Measurements from ENCODE around the gene PEX11A. TPM values are rescaled to one million over a fixed set of nuclear protein-coding genes. Genes with fewer than 3 reads are reported as not detected.
"Not testable (repeated sequence)": the region's sequence is repeated elsewhere in the genome, so short reads cannot be mapped to it uniquely, and the experiment has no call there.

PEX11A gene
- total RNA-seq, 1 donor: 4.0 TPM

DNA sequence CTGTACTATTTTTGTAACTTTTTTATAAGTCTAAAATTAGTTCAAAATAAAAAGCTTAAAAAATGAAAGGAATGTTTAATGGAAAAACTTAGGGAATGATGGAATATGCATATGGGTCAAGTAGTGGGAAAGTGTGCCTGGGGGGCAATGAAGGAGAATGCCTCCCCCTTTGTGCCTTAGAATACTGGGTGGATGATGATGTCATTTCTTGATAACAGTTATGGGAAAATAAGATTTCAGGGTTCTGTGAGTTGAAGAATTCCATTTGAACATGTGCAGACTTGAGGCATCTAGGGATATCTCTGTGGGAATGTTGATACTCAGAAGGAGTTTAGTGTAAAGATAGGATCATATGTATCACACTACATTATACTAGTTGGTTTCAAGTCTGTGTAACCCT, 13.9 kb upstream of the PEX11A start:
- no peak for DNase-seq (ENCODE audit: insufficient read length, low spot score, missing footprints)
- TF ChIP-seq, protein P1, sequence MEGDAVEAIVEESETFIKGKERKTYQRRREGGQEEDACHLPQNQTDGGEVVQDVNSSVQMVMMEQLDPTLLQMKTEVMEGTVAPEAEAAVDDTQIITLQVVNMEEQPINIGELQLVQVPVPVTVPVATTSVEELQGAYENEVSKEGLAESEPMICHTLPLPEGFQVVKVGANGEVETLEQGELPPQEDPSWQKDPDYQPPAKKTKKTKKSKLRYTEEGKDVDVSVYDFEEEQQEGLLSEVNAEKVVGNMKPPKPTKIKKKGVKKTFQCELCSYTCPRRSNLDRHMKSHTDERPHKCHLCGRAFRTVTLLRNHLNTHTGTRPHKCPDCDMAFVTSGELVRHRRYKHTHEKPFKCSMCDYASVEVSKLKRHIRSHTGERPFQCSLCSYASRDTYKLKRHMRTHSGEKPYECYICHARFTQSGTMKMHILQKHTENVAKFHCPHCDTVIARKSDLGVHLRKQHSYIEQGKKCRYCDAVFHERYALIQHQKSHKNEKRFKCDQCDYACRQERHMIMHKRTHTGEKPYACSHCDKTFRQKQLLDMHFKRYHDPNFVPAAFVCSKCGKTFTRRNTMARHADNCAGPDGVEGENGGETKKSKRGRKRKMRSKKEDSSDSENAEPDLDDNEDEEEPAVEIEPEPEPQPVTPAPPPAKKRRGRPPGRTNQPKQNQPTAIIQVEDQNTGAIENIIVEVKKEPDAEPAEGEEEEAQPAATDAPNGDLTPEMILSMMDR (IDR thresholded peaks at IDR 0.05; ENCODE audit: extremely low read depth, low read depth, low read length): no peak
- peaks cover 14% of the 10 kb centered on the region for H3K27me3 ChIP-seq (ENCODE audit: insufficient read depth, low read length)
- no peaks in the 10 kb centered on the region for H3K9me3 ChIP-seq (ENCODE audit: low read depth, low read length)
- no peaks in the 10 kb centered on the region for H3K36me3 ChIP-seq (ENCODE audit: insufficient read depth, low read length)
- H3K27ac ChIP-seq (ENCODE audit: low read depth, low read length): no peak overlapping the region
- no peaks in the 10 kb centered on the region for H4K20me1 ChIP-seq (ENCODE audit: insufficient read depth, low read length)
- H3K4me2 ChIP-seq (ENCODE audit: insufficient read depth, low read length): no peak overlapping the region
- no peak overlapping the region for H3K4me3 ChIP-seq (ENCODE audit: insufficient read depth, low read length)
- no peak overlapping the region for H2AFZ ChIP-seq (ENCODE audit: low read length)
- H3K79me2 ChIP-seq (ENCODE audit: insufficient read depth, low read length): no peaks in the 10 kb centered on the region
- peaks cover 6% of the 10 kb centered on the region for H3K4me1 ChIP-seq (ENCODE audit: insufficient read depth, low read length)

DNA sequence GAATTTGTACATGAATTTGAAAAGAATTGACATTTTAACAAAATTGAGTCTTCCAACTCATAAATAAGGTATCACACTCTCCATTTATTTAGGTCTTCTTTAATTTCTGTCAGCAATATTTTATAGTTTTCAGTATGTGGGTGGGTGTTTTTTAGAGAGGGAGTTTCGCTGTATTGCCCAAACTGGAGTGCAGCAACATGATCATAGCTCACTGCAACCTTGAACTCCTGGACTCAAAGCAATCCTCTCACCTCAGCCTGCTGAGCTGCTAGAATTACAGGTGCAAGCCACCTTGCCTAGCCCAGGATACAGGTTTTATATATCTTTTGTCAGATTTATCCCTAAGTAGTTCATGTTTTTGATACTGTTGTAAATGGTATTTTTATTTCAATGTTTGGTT, 4.6 kb upstream of the PEX11A start:
- H3K9me3 ChIP-seq (ENCODE audit: low read depth, low read length): no peaks in the 10 kb centered on the region

DNA sequence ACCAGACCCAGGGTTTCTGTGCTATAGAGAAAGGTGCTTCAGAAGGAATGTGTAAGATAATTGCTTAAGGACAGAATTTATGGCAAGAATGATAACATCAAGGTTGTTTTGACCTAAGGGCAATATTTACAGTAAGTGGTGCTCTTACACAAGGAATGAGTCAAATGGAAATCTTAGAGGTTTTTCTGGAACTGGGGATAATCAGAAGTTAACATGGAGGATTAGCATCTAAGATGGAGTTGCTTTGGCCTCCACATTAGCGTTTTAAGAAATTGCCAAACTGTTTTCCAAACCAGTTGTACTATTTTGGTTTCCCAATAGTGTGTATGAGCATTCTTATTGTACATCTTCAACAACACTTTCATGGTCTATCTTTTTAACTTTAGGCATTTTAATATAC, 3.1 kb upstream of the PEX11A start:
- Histone ChIP-seq H3K4me1 (ENCODE audit: insufficient read depth, low read length) (no peaks in the 10 kb centered on the region), H2AFZ (ENCODE audit: low read length) (no peak overlapping the region), H3K4me2 (ENCODE audit: insufficient read depth, low read length) (no peak overlapping the region), H3K79me2 (ENCODE audit: insufficient read depth, low read length) (no peaks in the 10 kb centered on the region), H3K27ac (ENCODE audit: low read depth, low read length) (no peak overlapping the region), H4K20me1 (ENCODE audit: insufficient read depth, low read length) (no peaks in the 10 kb centered on the region), H3K9me3 (ENCODE audit: low read depth, low read length) (no peaks in the 10 kb centered on the region), H3K4me3 (ENCODE audit: insufficient read depth, low read length) (no peak overlapping the region), H3K36me3 (ENCODE audit: insufficient read depth, low read length) (no peaks in the 10 kb centered on the region), H3K27me3 (ENCODE audit: insufficient read depth, low read length) (peaks cover 6% of the 10 kb centered on the region)
- TF ChIP-seq, protein P1 (IDR thresholded peaks at IDR 0.05; ENCODE audit: extremely low read depth, low read depth, low read length): no peak
- DNase-seq (ENCODE audit: insufficient read length, low spot score, missing footprints): no peak

More for the DNA sequence above, 4.6 kb upstream of the PEX11A start:
- peaks cover 11% of the 10 kb centered on the region for H3K27me3 ChIP-seq (ENCODE audit: insufficient read depth, low read length)
- H3K79me2 ChIP-seq (ENCODE audit: insufficient read depth, low read length): no peaks in the 10 kb centered on the region
- H3K4me1 ChIP-seq (ENCODE audit: insufficient read depth, low read length): no peaks in the 10 kb centered on the region
- DNase-seq (ENCODE audit: insufficient read length, low spot score, missing footprints): no peak
- no peak overlapping the region for H3K27ac ChIP-seq (ENCODE audit: low read depth, low read length)
- no peaks in the 10 kb centered on the region for H4K20me1 ChIP-seq (ENCODE audit: insufficient read depth, low read length)
- H2AFZ ChIP-seq (ENCODE audit: low read length): no peak overlapping the region
- no peaks in the 10 kb centered on the region for H3K36me3 ChIP-seq (ENCODE audit: insufficient read depth, low read length)
- TF ChIP-seq, protein P1 (IDR thresholded peaks at IDR 0.05; ENCODE audit: extremely low read depth, low read depth, low read length): no peak
- H3K4me2 ChIP-seq (ENCODE audit: insufficient read depth, low read length): no peak overlapping the region
- H3K4me3 ChIP-seq (ENCODE audit: insufficient read depth, low read length): no peak overlapping the region

GRCh38 chr15:89693091-89693490, 2.5 kb upstream of the PEX11A start:
- TF ChIP-seq, protein P1 (IDR thresholded peaks at IDR 0.05; ENCODE audit: extremely low read depth, low read depth, low read length): no peak
- Histone ChIP-seq H3K27ac (ENCODE audit: low read depth, low read length) (no peak overlapping the region), H3K4me2 (ENCODE audit: insufficient read depth, low read length) (no peak overlapping the region), H3K4me3 (ENCODE audit: insufficient read depth, low read length) (no peak overlapping the region), H3K27me3 (ENCODE audit: insufficient read depth, low read length) (peaks cover 6% of the 10 kb centered on the region), H3K79me2 (ENCODE audit: insufficient read depth, low read length) (no peaks in the 10 kb centered on the region), H3K36me3 (ENCODE audit: insufficient read depth, low read length) (no peaks in the 10 kb centered on the region), H3K9me3 (ENCODE audit: low read depth, low read length) (no peaks in the 10 kb centered on the region), H2AFZ (ENCODE audit: low read length) (no peak overlapping the region), H3K4me1 (ENCODE audit: insufficient read depth, low read length) (no peaks in the 10 kb centered on the region), H4K20me1 (ENCODE audit: insufficient read depth, low read length) (no peaks in the 10 kb centered on the region)
- DNase-seq (ENCODE audit: insufficient read length, low spot score, missing footprints): no peak

GRCh38 chr15:89689930-89690275, 651 bp downstream of the PEX11A start:
- not testable (repeated sequence) for H3K27me3 ChIP-seq (ENCODE audit: insufficient read depth, low read length); H3K36me3 ChIP-seq (ENCODE audit: insufficient read depth, low read length); H3K9me3 ChIP-seq (ENCODE audit: low read depth, low read length); H3K4me1 ChIP-seq (ENCODE audit: insufficient read depth, low read length); H4K20me1 ChIP-seq (ENCODE audit: insufficient read depth, low read length); H3K79me2 ChIP-seq (ENCODE audit: insufficient read depth, low read length); DNase-seq (ENCODE audit: insufficient read length, low spot score, missing footprints)
- H2AFZ ChIP-seq (ENCODE audit: low read length): peak overlapping the region; percentile 99
- H3K4me2 ChIP-seq (ENCODE audit: insufficient read depth, low read length): peak overlapping the region; percentile 85
- peak overlapping the region; percentile 9 for H3K27ac ChIP-seq (ENCODE audit: low read depth, low read length)
- peak overlapping the region; percentile 95 for H3K4me3 ChIP-seq (ENCODE audit: insufficient read depth, low read length)
